HG03175 (cell line): ENCODE measurements around the gene STRBP.

Experiments used
- ATAC-seq: cut with Tn5 transposase; IDR thresholded peaks from one replicate; pipeline ENCODE4 v1.9.1; 2021; ENCODE audit warnings: mild to moderate bottlenecking, moderate library complexity; ENCODE audit not compliant: unreplicated experiment

The STRBP gene

GRCh38 chr9:123138163-123138562 is 130.2 kb downstream of the STRBP start:
- no peak for ATAC-seq

GRCh38 chr9:123135430-123135829 is 133.0 kb downstream of the STRBP start:
- no peak for ATAC-seq

- ATAC-seq, result no peak
Observed at GRCh38 chr9:123132696-123133095, 135.7 kb downstream of the STRBP start.

- ATAC-seq, result no peak
Observed at GRCh38 chr9:123131993-123132392, 136.4 kb downstream of the STRBP start.

- ATAC-seq, result no peak
Observed at GRCh38 chr9:123131258-123131657, 137.1 kb downstream of the STRBP start.

GRCh38 chr9:123129423-123129822 is 139.0 kb downstream of the STRBP start:
- ATAC-seq, result no peak

GRCh38 chr9:123128591-123128990 is 139.8 kb downstream of the STRBP start:
- ATAC-seq, result no peak

- no peak for ATAC-seq
Observed at GRCh38 chr9:123127512-123128075, 140.8 kb downstream of the STRBP start.

GRCh38 chr9:123121457-123121856 is 146.9 kb downstream of the STRBP start:
- ATAC-seq, result no peak

- ATAC-seq, result no peak
Observed at GRCh38 chr9:123120953-123121352, 147.4 kb downstream of the STRBP start.

- no peak for ATAC-seq
Observed at GRCh38 chr9:123120131-123120530, 148.3 kb downstream of the STRBP start.

GRCh38 chr9:123119566-123119965 is 148.8 kb downstream of the STRBP start:
- no peak for ATAC-seq

- no peak for ATAC-seq
Observed at GRCh38 chr9:123116036-123116435, 152.3 kb downstream of the STRBP start.

- ATAC-seq, result no peak
Observed at GRCh38 chr9:123115146-123115913, 153.1 kb downstream of the STRBP start.

- no peak for ATAC-seq
Observed at GRCh38 chr9:123113185-123113584, 155.2 kb downstream of the STRBP start.

GRCh38 chr9:123112015-123112975 is 156.1 kb downstream of the STRBP start:
- ATAC-seq, result no peak

- no peak for ATAC-seq
Observed at GRCh38 chr9:123111427-123112014, 156.9 kb downstream of the STRBP start.

GRCh38 chr9:123109540-123110279 is 158.7 kb downstream of the STRBP start:
- ATAC-seq, result no peak

GRCh38 chr9:123108976-123109375 is 159.4 kb downstream of the STRBP start:
- no peak for ATAC-seq

GRCh38 chr9:123107639-123108285 is 160.6 kb downstream of the STRBP start:
- ATAC-seq, result no peak
